Activated CD4-positive, alpha-beta memory T cell treated with anti-CD3 and anti-CD28 coated beads for 36 hours (primary cell): ENCODE measurements around the gene VMO1. TPM values are rescaled to one million over a fixed set of nuclear protein-coding genes. Genes with fewer than 3 reads are reported as not detected.

Experiments used
- CTCF ChIA-PET: fragments of 350-600 bp; sonication (Branson Sonifier 250); formaldehyde crosslinking; loops from one replicate; lab custom pipeline; 2021; ENCODE audit warnings: antibody characterized with exemption, inconsistent platforms; lab: Charles Lee
- POLR2A ChIA-PET: fragments of 350-600 bp; sonication (Branson Sonifier 250); formaldehyde crosslinking; loops from one replicate; lab custom pipeline; 2021; ENCODE audit warnings: antibody characterized with exemption; lab: Charles Lee
- DNase-seq: peaks from one replicate; pipeline ENCODE4 v3.0.0-alpha.2; 2020
- H3K27ac Mint-ChIP-seq: one replicate; pipeline ENCODE4 v1.8.0; 2021; ENCODE audit warnings: mixed read lengths
- H3K27me3 Mint-ChIP-seq: one replicate; pipeline ENCODE4 v1.8.0; 2021; ENCODE audit warnings: mixed read lengths
- H3K36me3 Mint-ChIP-seq: one replicate; pipeline ENCODE4 v1.8.0; 2021; ENCODE audit warnings: mixed read lengths
- H3K4me1 Mint-ChIP-seq: one replicate; pipeline ENCODE4 v1.8.0; 2021; ENCODE audit warnings: low read depth, mixed read lengths
- H3K4me3 Mint-ChIP-seq: one replicate; pipeline ENCODE4 v1.8.0; 2021; ENCODE audit warnings: mild to moderate bottlenecking, mixed read lengths
- H3K9me3 Mint-ChIP-seq: one replicate; pipeline ENCODE4 v1.8.0; 2021; ENCODE audit warnings: mixed read lengths
- intact Hi-C: fragments of 100-400 bp; cut with micrococcal nuclease; formaldehyde crosslinking; loops from one replicate; pipeline ENCODE4 v1.15.1; 2023
- total RNA-seq, 2 experiments: library from RNA; stranded (reverse); gene quantifications; one replicate each; pipeline ENCODE4 v1.2.3, GENCODE V29; 2021

Gene VMO1
- total RNA-seq, 2 experiments from 2014 or later: not detected

DNA sequence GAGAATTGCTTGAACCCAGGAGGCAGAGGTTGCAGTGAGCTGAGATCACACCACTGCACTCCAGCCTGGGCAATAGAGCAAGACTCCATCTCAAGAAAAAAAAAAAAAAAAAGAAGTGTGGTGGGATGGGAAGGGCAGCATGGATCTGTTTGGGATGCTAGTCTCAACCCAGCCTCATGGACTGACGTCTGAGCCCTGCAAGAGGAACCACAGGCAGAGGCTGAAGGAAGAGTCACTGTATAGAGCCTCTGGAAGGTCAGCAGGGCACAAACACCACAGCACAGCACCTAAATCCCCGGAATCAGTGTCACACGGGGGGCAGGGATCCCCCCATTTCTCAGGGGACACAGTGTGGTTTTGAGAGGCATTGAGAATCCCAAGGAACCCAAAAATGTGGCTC, 35.6 kb downstream of the VMO1 start:
- intact Hi-C loops: no loop called here
- Mint-ChIP-seq H3K36me3 (no peaks in the 10 kb centered on the region), H3K9me3 (no peaks in the 10 kb centered on the region), H3K4me1 (peaks cover 11% of the 10 kb centered on the region), H3K27me3 (peaks cover 16% of the 10 kb centered on the region), H3K4me3 (no peak overlapping the region), H3K27ac (no peak overlapping the region)
- ChIA-PET CTCF (no interaction called here), POLR2A (no interaction called here)
- DNase-seq: no peak

DNA sequence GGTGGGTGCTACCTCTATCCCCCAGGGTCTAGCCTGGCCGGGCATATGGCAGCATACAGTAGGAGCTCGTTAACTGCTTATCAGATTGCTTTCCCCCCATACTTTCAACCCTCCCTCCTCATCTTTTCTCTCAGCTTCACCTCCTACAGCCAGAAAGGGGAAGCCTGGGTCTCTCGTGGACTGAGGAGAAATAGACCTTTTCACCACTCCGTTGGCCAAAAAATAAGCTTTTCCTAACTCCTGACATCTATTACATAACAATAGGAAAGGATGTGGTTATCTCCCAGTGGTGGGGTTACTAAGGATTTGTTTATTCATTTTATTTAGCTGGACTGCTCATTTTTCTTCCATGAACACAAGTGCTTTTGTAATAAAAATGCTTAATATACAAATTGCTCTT, 37.5 kb downstream of the VMO1 start:
- H3K27ac Mint-ChIP-seq: no peak overlapping the region
- H3K4me3 Mint-ChIP-seq: no peak overlapping the region
- peaks cover 11% of the 10 kb centered on the region for H3K4me1 Mint-ChIP-seq
- ChIA-PET POLR2A (no interaction called here), CTCF (interaction anchor here (1.0 kb wide), 1 partner anchor 41 kb away, joined by 3 read pairs; no protein-coding TSS in a partner anchor)
- intact Hi-C loops: loop anchor here (1.0 kb wide), 1 partner anchor 20 kb away; no protein-coding TSS in a partner anchor
- DNase-seq: no peak
- H3K9me3 Mint-ChIP-seq: no peaks in the 10 kb centered on the region
- peaks cover 9% of the 10 kb centered on the region for H3K27me3 Mint-ChIP-seq
- no peaks in the 10 kb centered on the region for H3K36me3 Mint-ChIP-seq

DNA sequence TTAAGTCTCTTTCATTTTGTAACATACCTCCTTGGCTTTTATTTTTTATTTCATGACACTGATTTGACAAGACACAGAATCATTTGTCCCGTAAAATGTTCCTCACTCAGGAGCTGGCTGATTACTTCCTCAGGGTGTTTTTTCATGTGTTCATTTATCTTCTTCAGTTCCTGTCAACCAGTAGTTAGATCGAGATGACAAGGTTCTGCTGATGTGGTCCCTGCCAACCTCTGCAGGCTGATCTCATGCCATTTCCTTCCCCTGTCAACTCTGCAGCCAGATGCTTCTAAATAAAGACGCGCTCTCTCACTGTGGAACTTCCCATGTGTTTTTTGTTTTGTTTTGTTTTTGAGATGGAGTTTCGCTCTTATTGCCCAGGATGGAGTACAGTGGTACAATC, 38.3 kb downstream of the VMO1 start:
- Mint-ChIP-seq H3K27me3 (peaks cover 8% of the 10 kb centered on the region), H3K4me3 (peak overlapping the region; percentile 17), H3K27ac (no peak overlapping the region), H3K4me1 (peaks cover 11% of the 10 kb centered on the region), H3K36me3 (no peaks in the 10 kb centered on the region), H3K9me3 (no peaks in the 10 kb centered on the region)
- peak; percentile 49 for DNase-seq
- CTCF ChIA-PET: interaction anchor here (1.0 kb wide), 1 partner anchor 42 kb away, joined by 3 read pairs; no protein-coding TSS in a partner anchor
- intact Hi-C loops: loop anchor here (1.0 kb wide), 1 partner anchor 20 kb away; no protein-coding TSS in a partner anchor
- POLR2A ChIA-PET: no interaction called here

DNA sequence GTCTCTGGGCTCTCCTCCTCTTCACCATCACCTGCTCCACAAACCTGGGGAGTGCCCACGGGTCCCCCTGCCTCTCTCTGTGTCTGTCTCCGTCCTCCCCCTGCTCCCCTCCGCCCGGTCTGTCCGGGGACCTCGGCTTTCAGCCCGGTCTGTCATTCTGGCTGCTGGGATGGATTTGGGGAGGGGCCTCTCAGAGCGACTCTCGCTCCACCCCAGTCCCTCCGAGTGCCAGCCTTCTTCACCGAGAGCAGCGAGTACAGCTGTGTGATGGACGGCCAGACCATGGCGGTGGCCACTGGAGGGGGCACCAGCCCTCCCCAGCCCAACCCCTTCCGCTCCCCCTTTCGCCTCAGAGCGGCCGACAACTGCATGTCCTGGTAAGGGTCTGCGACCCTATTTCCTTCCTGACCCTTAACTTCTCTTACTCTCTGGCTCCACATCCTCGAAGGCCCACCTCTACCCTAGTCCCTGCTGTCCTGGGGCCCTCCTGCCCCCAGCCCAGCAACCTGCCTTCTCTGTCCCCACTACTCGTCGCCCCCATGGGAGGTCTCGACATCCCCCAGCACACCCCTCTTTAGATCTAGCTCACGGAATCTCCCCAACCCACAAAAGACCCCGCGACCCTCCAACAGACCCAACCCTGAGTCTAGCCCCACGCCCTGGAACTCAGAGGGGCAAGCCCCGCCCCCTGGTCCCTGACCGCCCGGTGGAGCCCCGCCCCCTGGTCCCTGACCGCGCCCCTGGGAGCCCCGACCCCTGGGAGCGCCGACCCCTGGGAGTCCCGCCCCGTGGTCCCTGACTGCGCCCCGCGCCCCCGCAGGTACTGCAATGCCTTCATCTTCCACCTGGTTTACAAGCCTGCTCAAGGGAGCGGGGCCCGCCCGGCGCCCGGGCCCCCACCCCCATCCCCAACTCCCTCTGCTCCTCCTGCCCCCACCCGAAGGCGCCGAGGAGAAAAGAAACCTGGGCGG, 40.9 kb downstream of the VMO1 start:
- Mint-ChIP-seq H3K9me3 (no peaks in the 10 kb centered on the region), H3K4me3 (no peak overlapping the region), H3K27ac (no peak overlapping the region), H3K4me1 (peaks cover 13% of the 10 kb centered on the region), H3K27me3 (peaks cover 4% of the 10 kb centered on the region), H3K36me3 (no peaks in the 10 kb centered on the region)
- intact Hi-C loops: no loop called here
- ChIA-PET CTCF (no interaction called here), POLR2A (no interaction called here)
- DNase-seq: no peak

DNA sequence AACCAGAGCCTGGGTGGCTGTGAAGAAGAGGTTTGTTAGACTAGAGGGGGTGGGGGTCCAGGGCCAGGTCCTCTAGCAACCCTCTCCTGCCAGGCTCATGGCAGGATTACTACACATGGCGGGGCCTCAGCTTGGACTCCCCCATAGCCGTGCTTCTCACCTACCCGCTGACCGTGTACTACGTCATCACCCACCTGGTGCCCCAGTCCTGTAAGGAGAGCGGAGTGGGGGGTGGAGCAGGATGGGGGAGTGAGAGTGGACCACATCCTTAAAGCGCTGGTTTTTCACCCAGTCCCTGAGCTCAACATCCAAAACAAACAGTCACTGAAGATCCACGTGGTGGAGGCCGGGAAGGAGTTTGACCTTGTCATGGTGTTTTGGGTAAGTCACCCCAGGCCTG, 42.3 kb downstream of the VMO1 start:
- Mint-ChIP-seq H3K36me3 (no peaks in the 10 kb centered on the region), H3K4me1 (peaks cover 18% of the 10 kb centered on the region), H3K9me3 (no peaks in the 10 kb centered on the region), H3K4me3 (no peak overlapping the region), H3K27me3 (peaks cover 5% of the 10 kb centered on the region), H3K27ac (no peak overlapping the region)
- intact Hi-C loops: no loop called here
- DNase-seq: no peak
- ChIA-PET CTCF (no interaction called here), POLR2A (no interaction called here)

DNA sequence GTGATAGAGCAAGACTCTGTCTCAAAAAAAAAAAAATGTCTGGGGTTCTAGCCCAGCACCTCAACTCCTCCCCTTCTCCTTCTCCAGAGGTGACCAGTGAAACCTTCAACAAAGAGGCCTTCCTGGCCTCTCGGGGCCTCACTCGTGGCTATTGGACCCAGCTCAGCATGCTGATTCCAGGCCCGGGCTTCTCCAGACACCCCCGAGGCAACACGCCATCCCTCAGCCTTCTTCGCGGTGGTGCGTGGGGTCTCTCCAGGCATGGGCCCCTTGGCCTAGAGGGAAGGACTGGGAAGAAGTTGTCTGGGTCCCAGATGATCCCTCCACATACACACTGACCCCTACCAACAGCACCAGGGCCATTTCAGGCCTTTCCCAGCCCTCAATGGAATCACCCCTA, 42.9 kb downstream of the VMO1 start:
- H3K9me3 Mint-ChIP-seq: no peaks in the 10 kb centered on the region
- H3K36me3 Mint-ChIP-seq: no peaks in the 10 kb centered on the region
- H3K27me3 Mint-ChIP-seq: peaks cover 5% of the 10 kb centered on the region
- no peak for DNase-seq
- H3K4me3 Mint-ChIP-seq: no peak overlapping the region
- intact Hi-C loops: no loop called here
- CTCF ChIA-PET: no interaction called here
- POLR2A ChIA-PET: no interaction called here
- H3K4me1 Mint-ChIP-seq: peaks cover 22% of the 10 kb centered on the region
- no peak overlapping the region for H3K27ac Mint-ChIP-seq

DNA sequence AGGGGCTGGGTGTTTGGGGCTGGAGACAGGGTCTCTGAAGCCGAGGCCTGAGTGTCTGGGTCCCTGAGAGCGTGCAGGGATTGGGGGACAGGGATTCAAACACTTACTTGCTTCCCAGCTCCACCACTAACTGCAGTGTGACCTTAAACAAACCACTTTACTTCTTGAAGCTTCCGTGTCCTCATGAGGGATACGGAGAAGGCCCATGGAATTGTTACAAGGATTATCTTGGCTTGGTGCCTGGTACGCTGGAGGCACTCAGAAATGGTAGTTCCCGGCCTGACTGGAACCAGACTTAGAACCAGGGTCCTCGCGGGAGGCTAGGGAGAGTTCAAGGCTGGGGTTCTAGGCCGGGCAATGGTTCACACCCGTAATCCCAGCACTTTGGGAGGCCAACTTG, 43.5 kb downstream of the VMO1 start:
- Mint-ChIP-seq H3K27me3 (peaks cover 6% of the 10 kb centered on the region), H3K36me3 (no peaks in the 10 kb centered on the region), H3K4me1 (peaks cover 17% of the 10 kb centered on the region), H3K27ac (no peak overlapping the region), H3K4me3 (no peak overlapping the region), H3K9me3 (no peaks in the 10 kb centered on the region)
- ChIA-PET CTCF (no interaction called here), POLR2A (no interaction called here)
- DNase-seq: no peak
- intact Hi-C loops: no loop called here

DNA sequence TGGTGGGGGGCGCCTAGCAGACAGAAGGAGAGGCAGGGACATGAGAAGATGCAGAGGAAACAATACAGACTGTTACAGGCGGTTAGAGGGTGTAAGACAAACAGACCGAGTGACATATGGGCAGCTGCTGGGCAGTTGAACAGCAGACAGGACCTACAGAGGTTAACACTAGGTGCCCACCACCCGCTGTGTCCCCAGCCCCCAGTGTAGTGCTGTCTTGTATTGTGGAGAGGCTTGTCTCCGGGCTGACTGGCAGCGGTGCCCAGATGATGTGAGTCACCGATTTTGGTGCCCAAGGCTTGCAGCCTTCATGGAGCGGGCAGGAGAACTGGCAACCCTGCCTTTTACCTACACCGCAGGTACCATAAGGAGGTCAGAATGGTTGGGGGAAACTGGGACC, 44.0 kb downstream of the VMO1 start:
- intact Hi-C loops: no loop called here
- POLR2A ChIA-PET: no interaction called here
- Mint-ChIP-seq H3K4me1 (peaks cover 14% of the 10 kb centered on the region), H3K4me3 (no peak overlapping the region), H3K9me3 (no peaks in the 10 kb centered on the region), H3K36me3 (no peaks in the 10 kb centered on the region), H3K27me3 (peaks cover 6% of the 10 kb centered on the region), H3K27ac (no peak overlapping the region)
- no peak for DNase-seq
- CTCF ChIA-PET: interaction anchor here (0.7 to 1.7 kb wide), 2 partner anchors 48 to 161 kb away, joined by 3 to 5 read pairs; partner anchors contain the start of gene CHRNE

DNA sequence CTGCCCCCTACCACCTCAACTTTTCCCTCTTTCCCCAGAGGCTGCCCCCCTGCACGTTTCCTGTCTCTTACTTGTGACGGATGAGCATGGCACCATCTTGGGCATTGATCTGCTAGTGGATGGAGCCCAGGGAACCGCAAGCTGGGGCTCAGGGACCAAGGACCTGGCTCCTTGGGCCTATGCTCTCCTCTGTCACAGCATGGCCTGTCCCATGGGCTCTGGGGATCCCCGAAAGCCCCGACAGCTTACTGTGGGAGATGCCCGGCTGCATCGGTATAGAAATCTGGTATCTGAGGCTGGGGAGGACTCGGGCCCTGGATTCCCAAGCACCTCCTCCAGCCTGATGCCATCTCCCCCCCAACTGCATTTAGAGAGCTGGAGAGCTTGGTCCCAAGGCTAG, 44.6 kb downstream of the VMO1 start:
- Mint-ChIP-seq H3K36me3 (no peaks in the 10 kb centered on the region), H3K27ac (no peak overlapping the region), H3K9me3 (no peaks in the 10 kb centered on the region), H3K4me1 (peaks cover 14% of the 10 kb centered on the region), H3K4me3 (no peak overlapping the region), H3K27me3 (peaks cover 6% of the 10 kb centered on the region)
- intact Hi-C loops: no loop called here
- no peak for DNase-seq
- CTCF ChIA-PET: interaction anchor here (0.7 to 1.7 kb wide), 2 partner anchors 48 to 162 kb away, joined by 3 to 5 read pairs; partner anchors contain the start of gene CHRNE
- POLR2A ChIA-PET: no interaction called here

DNA sequence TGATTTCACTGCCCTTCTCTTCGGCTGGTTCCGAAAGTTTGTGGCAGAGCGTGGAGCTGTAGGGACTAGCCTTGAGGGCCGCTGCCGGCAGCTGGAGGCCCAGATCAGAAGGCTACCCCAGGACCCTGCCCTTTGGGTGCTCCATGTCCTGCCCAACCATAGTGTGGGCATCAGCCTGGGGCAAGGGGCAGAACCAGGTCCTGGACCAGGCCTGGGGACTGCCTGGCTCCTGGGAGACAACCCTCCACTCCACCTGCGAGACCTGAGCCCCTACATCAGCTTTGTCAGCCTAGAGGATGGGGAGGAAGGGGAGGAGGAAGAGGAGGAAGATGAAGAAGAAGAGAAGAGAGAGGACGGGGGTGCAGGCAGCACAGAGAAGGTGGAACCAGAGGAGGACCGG, 45.6 kb downstream of the VMO1 start:
- Mint-ChIP-seq H3K9me3 (no peaks in the 10 kb centered on the region), H3K4me3 (peak overlapping the region; percentile 71), H3K36me3 (no peaks in the 10 kb centered on the region), H3K27ac (no peak overlapping the region), H3K4me1 (peaks cover 21% of the 10 kb centered on the region), H3K27me3 (peaks cover 6% of the 10 kb centered on the region)
- intact Hi-C loops: no loop called here
- POLR2A ChIA-PET: no interaction called here
- CTCF ChIA-PET: interaction anchor here (1.7 kb wide), 1 partner anchor 49 kb away, joined by 5 read pairs; no protein-coding TSS in a partner anchor
- no peak for DNase-seq

DNA sequence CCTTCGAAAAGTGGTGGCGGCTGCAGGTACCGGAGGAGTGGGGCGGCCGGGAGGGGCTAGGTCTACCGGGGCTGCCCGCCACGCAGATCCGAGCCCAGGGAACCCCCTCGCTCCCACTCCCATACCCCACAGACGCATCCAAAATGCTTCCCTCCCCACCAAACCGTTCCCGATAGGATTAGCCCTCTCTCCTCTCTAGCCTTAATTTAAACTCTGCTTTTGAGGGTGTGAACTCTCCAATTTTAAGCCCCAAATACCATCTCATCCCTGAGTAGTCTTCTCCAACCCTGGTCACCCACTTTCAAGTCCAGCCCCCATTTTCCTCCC, 46.2 kb downstream of the VMO1 start:
- H3K4me1 Mint-ChIP-seq: peaks cover 21% of the 10 kb centered on the region
- H3K27me3 Mint-ChIP-seq: peaks cover 6% of the 10 kb centered on the region
- intact Hi-C loops: no loop called here
- CTCF ChIA-PET: no interaction called here
- POLR2A ChIA-PET: interaction anchor here (1.4 kb wide), 1 partner anchor 50 kb away, joined by 7 read pairs; no protein-coding TSS in a partner anchor
- H3K36me3 Mint-ChIP-seq: no peaks in the 10 kb centered on the region
- H3K27ac Mint-ChIP-seq: no peak overlapping the region
- peak overlapping the region; percentile 71 for H3K4me3 Mint-ChIP-seq
- no peaks in the 10 kb centered on the region for H3K9me3 Mint-ChIP-seq
- no peak for DNase-seq

DNA sequence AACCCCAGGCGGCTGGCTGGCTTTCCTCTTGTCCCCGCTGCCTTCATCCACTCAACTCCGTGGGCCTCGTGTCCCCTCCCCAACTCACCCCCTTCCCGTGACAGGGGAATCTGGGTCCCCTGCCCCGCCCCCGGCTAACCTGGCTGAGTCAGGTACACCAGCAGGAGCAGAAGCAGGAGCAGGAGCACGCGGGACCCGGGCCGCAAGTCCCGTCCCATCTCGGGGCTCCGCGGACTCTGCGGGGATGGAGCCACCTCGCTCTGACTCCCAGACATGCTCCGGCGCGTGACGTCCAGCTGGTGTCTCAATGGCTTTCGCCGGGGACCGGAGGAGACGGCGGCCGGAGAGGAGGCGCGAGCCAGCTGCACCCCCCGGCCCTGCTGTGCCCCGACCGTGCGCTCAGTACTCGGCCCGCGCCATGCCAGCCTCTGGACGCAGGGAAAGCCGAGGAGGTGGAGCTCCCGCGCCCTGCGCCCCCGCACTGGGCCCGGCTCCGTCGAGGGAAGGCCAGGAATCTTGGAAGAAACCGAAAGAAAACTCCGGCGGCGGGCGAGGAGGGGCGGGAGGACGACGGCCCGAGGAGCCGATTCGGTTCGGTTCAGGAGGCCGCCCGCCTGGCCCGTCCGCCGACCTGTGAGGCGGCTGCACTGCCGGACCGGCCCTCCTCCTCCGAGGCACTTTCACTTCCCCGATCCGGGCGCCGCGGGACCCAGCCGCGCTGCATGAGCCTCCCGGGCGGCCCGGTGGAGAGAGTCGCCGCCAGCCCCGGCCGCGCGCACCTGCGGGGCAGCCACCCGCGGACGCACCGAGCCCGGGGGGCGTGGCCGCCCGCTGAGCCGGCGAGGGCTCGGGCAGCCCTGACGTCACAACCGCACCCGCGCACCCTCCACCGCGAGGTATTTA, 46.8 kb downstream of the VMO1 start, which contains the start of the genes CXCL16 and ZMYND15:
TSS of gene CXCL16 (minus strand) at position 807 of the 903 bp plus-strand sequence. CDS start at position 218, 589 bp downstream.
TSS of gene ZMYND15 (plus strand) at position 712 of the 903 bp plus-strand sequence. CDS start 716 bp downstream, outside the sequence.
- POLR2A ChIA-PET: interaction anchor here (1.4 kb wide), 1 partner anchor 51 kb away, joined by 7 read pairs; no protein-coding TSS in a partner anchor
- no peaks in the 10 kb centered on the region for H3K9me3 Mint-ChIP-seq
- DNase-seq: peak; percentile 58
- peaks cover 21% of the 10 kb centered on the region for H3K4me1 Mint-ChIP-seq
- H3K27ac Mint-ChIP-seq: no peak within 1 kb of the TSS
- H3K36me3 Mint-ChIP-seq: no peaks in the 10 kb centered on the region
- peak within 1 kb of the TSS; percentile 76 for H3K4me3 Mint-ChIP-seq
- intact Hi-C loops: no loop called here
- peaks cover 6% of the 10 kb centered on the region for H3K27me3 Mint-ChIP-seq
- CTCF ChIA-PET: interaction anchor here (0.7 kb wide), 1 partner anchor 51 kb away, joined by 4 read pairs; no protein-coding TSS in a partner anchor
